ENCODE measurements around the gene CDHR3.
"Not testable (repeated sequence)": the region's sequence is repeated elsewhere in the genome, so short reads cannot be mapped to it uniquely, and the experiment has no call there.

The CDHR3 gene

GRCh38 chr7:105951597-105951996 lies 11.5 kb upstream of the CDHR3 start:
- Histone ChIP-seq H3K79me2 (ENCODE audit: insufficient read depth, low read length) (no peaks in the 10 kb centered on the region), H4K20me1 (ENCODE audit: low read depth, low read length) (no peaks in the 10 kb centered on the region), H3K36me3 (ENCODE audit: low read length) (peaks cover 12% of the 10 kb centered on the region), H3K4me2 (ENCODE audit: low read depth, low read length, poor library complexity, severe bottlenecking) (no peak overlapping the region), H2AFZ (ENCODE audit: low read depth, low read length, severe bottlenecking) (no peak overlapping the region), H3K9me2 (replicated peaks; ENCODE audit: insufficient read depth, low read length) (no peaks in the 10 kb centered on the region), H3K4me3 (ENCODE audit: insufficient read depth, low read length, poor library complexity, severe bottlenecking) (no peak overlapping the region), H3K9me3 (ENCODE audit: insufficient read depth, low read length) (peaks cover 18% of the 10 kb centered on the region), H3K9ac (ENCODE audit: low read length) (no peak overlapping the region), H3K27me3 (ENCODE audit: low read length) (peaks cover 4% of the 10 kb centered on the region; the same call in 1 of the 2 replicates), H3K27ac (ENCODE audit: low read depth, low read length) (no peak overlapping the region), H3F3A (ENCODE audit: insufficient read depth) (no peaks in the 10 kb centered on the region)
- TF ChIP-seq EZH2phosphoT487 (conservative IDR thresholded peaks at IDR 0.05; ENCODE audit: low read length) = no peak
- no peak for TF ChIP-seq CTCF (IDR thresholded peaks at IDR 0.05; ENCODE audit: insufficient read depth, low read length, poor library complexity, severe bottlenecking)

GRCh38 chr7:105952917-105953595 lies 10.0 kb upstream of the CDHR3 start:
- TF ChIP-seq CTCF (IDR thresholded peaks at IDR 0.05; ENCODE audit: insufficient read depth, low read length, poor library complexity, severe bottlenecking) (no peak), EZH2phosphoT487 (conservative IDR thresholded peaks at IDR 0.05; ENCODE audit: low read length) (no peak)
- Histone ChIP-seq H3K27me3 (ENCODE audit: low read length) (peaks cover 4% of the 10 kb centered on the region; the same call in 1 of the 2 replicates), H3K9me3 (ENCODE audit: insufficient read depth, low read length) (peaks cover 18% of the 10 kb centered on the region), H3K9ac (ENCODE audit: low read length) (no peak overlapping the region), H3F3A (ENCODE audit: insufficient read depth) (no peaks in the 10 kb centered on the region), H4K20me1 (ENCODE audit: low read depth, low read length) (no peaks in the 10 kb centered on the region), H3K36me3 (ENCODE audit: low read length) (peaks cover 12% of the 10 kb centered on the region), H3K9me2 (replicated peaks; ENCODE audit: insufficient read depth, low read length) (no peaks in the 10 kb centered on the region), H3K27ac (ENCODE audit: low read depth, low read length) (no peak overlapping the region), H3K4me2 (ENCODE audit: low read depth, low read length, poor library complexity, severe bottlenecking) (no peak overlapping the region), H3K79me2 (ENCODE audit: insufficient read depth, low read length) (no peaks in the 10 kb centered on the region), H2AFZ (ENCODE audit: low read depth, low read length, severe bottlenecking) (no peak overlapping the region), H3K4me3 (ENCODE audit: insufficient read depth, low read length, poor library complexity, severe bottlenecking) (no peak overlapping the region)

GRCh38 chr7:105954711-105955110 lies 8.4 kb upstream of the CDHR3 start:
- Histone ChIP-seq H3K9me2 (replicated peaks; ENCODE audit: insufficient read depth, low read length) (no peaks in the 10 kb centered on the region), H2AFZ (ENCODE audit: low read depth, low read length, severe bottlenecking) (no peak overlapping the region), H4K20me1 (ENCODE audit: low read depth, low read length) (no peaks in the 10 kb centered on the region), H3K4me3 (ENCODE audit: insufficient read depth, low read length, poor library complexity, severe bottlenecking) (no peak overlapping the region), H3K9ac (ENCODE audit: low read length) (no peak overlapping the region), H3K36me3 (ENCODE audit: low read length) (peaks cover 12% of the 10 kb centered on the region), H3K27me3 (ENCODE audit: low read length) (peaks cover 4% of the 10 kb centered on the region; the same call in 1 of the 2 replicates), H3K27ac (ENCODE audit: low read depth, low read length) (no peak overlapping the region), H3K4me2 (ENCODE audit: low read depth, low read length, poor library complexity, severe bottlenecking) (no peak overlapping the region), H3F3A (ENCODE audit: insufficient read depth) (no peaks in the 10 kb centered on the region), H3K9me3 (ENCODE audit: insufficient read depth, low read length) (peaks cover 18% of the 10 kb centered on the region), H3K79me2 (ENCODE audit: insufficient read depth, low read length) (no peaks in the 10 kb centered on the region)
- TF ChIP-seq CTCF (IDR thresholded peaks at IDR 0.05; ENCODE audit: insufficient read depth, low read length, poor library complexity, severe bottlenecking) = no peak
- TF ChIP-seq EZH2phosphoT487 (conservative IDR thresholded peaks at IDR 0.05; ENCODE audit: low read length) = no peak

GRCh38 chr7:105955651-105956466 lies 7.2 kb upstream of the CDHR3 start:
- not testable (repeated sequence) for H3K4me3 ChIP-seq (ENCODE audit: insufficient read depth, low read length, poor library complexity, severe bottlenecking); H3K79me2 ChIP-seq (ENCODE audit: insufficient read depth, low read length); H3K4me2 ChIP-seq (ENCODE audit: low read depth, low read length, poor library complexity, severe bottlenecking); H3K9ac ChIP-seq (ENCODE audit: low read length); H3K27ac ChIP-seq (ENCODE audit: low read depth, low read length); H3K27me3 ChIP-seq (ENCODE audit: low read length); H3F3A ChIP-seq (ENCODE audit: insufficient read depth); H4K20me1 ChIP-seq (ENCODE audit: low read depth, low read length); H2AFZ ChIP-seq (ENCODE audit: low read depth, low read length, severe bottlenecking); H3K9me2 ChIP-seq (replicated peaks; ENCODE audit: insufficient read depth, low read length)
- peaks cover 12% of the 10 kb centered on the region for H3K36me3 ChIP-seq (ENCODE audit: low read length)
- H3K9me3 ChIP-seq (ENCODE audit: insufficient read depth, low read length) = peaks cover 17% of the 10 kb centered on the region

Data from SU-DHL-6 (cell line).